Activated T-helper 17 cell treated with anti-CD3 and anti-CD28 coated beads, Interleukin-2, amount 50 U/mL, for 72 hours (primary cell): ENCODE data around the gene PALM. TPM values are rescaled to one million over a fixed set of nuclear protein-coding genes. Genes with fewer than 3 reads are reported as not detected.

ENCODE experiments used
- ATAC-seq: fragments of 150-1000 bp; cut with Tn5 transposase; replicated peaks from 2 replicates; pipeline ENCODE4 v1.10.0; 2021; ENCODE audit warnings: mild to moderate bottlenecking, moderate library complexity
- H3K27ac Mint-ChIP-seq: one replicate; pipeline ENCODE4 v1.8.0; 2022; ENCODE audit warnings: mixed read lengths
- H3K27me3 Mint-ChIP-seq: one replicate; pipeline ENCODE4 v1.8.0; 2022; ENCODE audit warnings: mixed read lengths
- H3K36me3 Mint-ChIP-seq: one replicate; pipeline ENCODE4 v1.8.0; 2022; ENCODE audit warnings: low read depth, mild to moderate bottlenecking, mixed read lengths
- H3K4me1 Mint-ChIP-seq: one replicate; pipeline ENCODE4 v1.8.0; 2022; ENCODE audit warnings: mixed read lengths
- H3K4me3 Mint-ChIP-seq: one replicate; pipeline ENCODE4 v1.8.0; 2022; ENCODE audit warnings: mild to moderate bottlenecking, mixed read lengths
- H3K9me3 Mint-ChIP-seq: one replicate; pipeline ENCODE4 v1.8.0; 2022; ENCODE audit warnings: mixed read lengths
- total RNA-seq, 2 donors: library from RNA; stranded (reverse); gene quantifications; one replicate each; pipeline ENCODE4 v1.2.3, GENCODE V29; 2022

PALM gene
- total RNA-seq, 2 donors from 2014 or later, result 0.26 TPM; not detected in 1

DNA sequence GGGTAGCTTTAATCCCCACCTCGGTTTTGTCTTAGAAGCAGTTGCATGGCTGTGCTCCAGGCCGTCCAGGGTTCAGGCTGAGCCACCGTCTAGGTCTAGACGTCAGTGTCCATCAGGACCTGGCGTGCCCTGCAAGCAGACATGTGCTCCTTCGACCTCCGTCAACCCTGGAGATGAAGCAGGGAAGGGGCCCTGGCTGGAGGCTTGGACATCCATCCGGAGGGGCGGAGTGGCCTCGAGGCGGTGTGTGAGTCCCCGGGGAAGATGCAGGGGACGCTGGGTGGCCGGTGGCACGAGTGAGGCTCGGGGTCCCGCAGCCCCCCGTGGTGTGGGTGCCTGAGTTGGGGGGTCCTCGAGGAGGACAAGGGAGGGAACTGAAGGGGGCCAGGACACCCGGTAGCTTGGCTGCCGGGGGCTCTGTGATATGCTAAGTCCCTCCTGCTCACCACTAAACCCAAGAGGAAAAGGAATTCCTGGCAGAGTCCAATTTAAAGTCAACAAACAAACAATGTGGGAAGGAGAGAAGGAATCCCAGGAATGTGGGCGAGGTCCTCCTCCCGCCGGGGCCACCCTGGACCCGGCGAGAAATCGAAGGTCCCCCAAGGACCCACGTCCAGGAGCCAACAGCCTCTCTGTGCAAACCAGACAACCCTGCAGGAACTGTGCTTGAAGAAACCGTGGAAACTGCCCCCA is 73.6 kb downstream of the PALM start:
- H3K4me1 Mint-ChIP-seq, result no peaks in the 10 kb centered on the region

DNA sequence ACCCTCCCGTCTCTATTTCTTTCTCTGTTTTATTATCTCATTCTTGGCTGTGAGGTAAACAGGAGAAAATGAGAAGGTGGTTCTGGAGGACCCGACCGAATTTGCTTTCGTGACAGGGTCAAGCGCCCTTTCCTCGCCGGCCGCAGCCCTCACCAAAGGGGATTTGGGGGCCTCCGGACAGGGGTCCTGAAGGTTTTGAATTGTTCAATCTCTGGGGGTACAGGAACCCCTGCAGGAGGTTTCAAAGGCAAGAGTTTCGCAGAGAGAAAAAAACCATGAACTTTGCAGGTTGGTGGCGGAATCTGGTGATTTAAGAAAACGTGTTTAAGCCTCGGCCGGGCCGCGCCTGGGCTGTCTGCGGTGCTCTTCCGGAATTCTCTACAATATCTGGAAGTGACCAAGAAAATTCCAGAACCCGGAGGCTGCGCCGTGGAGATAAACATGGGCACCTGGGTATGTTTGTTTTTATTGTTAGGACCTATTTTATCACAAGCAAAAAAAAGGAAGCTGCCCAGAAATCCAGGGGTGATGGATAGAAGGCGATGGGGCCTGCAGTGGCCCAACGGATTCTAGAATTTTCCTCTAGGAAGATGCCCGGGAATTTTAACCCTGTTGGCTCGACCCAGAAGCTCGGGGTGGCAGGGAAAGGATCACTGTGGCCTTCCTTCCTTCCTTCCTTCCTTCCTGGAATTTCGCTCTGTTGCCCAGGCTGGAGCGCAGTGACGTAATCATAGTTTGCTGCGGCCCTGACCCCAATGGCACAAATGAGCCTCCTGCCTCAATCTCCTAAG is 74.3 kb downstream of the PALM start:
- no peaks in the 10 kb centered on the region for H3K36me3 Mint-ChIP-seq
- H3K27ac Mint-ChIP-seq, result no peak overlapping the region
- no peak overlapping the region for H3K4me3 Mint-ChIP-seq
- H3K9me3 Mint-ChIP-seq, result no peaks in the 10 kb centered on the region
- no peaks in the 10 kb centered on the region for H3K27me3 Mint-ChIP-seq
- H3K4me1 Mint-ChIP-seq, result no peaks in the 10 kb centered on the region
- ATAC-seq, result no peak

More for the DNA sequence above, 73.6 kb downstream of the PALM start:
- no peak overlapping the region for H3K27ac Mint-ChIP-seq
- H3K4me3 Mint-ChIP-seq, result no peak overlapping the region
- no peak for ATAC-seq
- no peaks in the 10 kb centered on the region for H3K36me3 Mint-ChIP-seq
- no peaks in the 10 kb centered on the region for H3K9me3 Mint-ChIP-seq
- no peaks in the 10 kb centered on the region for H3K27me3 Mint-ChIP-seq

DNA sequence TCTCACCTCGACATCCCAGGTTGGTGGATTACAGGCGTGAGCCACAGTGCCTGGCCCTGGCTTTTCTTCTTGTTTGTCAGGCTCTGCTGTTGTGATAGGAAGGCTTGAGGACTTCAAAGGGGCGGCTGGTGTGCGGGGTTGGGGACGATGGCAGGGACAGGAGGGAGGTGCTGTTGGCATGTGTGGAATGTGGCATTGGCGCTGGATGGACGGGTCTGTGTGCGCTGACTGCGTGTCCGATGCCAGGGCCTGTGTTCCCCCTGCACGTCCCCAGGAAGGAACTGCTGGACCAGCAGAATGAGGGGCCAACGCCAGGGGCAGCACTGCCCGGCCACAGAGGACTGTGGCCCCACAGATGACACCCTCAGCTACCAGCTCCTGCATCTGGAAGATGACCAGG is 75.8 kb downstream of the PALM start:
- H3K4me1 Mint-ChIP-seq, result no peaks in the 10 kb centered on the region
- no peaks in the 10 kb centered on the region for H3K27me3 Mint-ChIP-seq
- H3K27ac Mint-ChIP-seq, result no peak overlapping the region
- H3K36me3 Mint-ChIP-seq, result no peaks in the 10 kb centered on the region
- H3K9me3 Mint-ChIP-seq, result no peaks in the 10 kb centered on the region
- no peak overlapping the region for H3K4me3 Mint-ChIP-seq
- no peak for ATAC-seq

DNA sequence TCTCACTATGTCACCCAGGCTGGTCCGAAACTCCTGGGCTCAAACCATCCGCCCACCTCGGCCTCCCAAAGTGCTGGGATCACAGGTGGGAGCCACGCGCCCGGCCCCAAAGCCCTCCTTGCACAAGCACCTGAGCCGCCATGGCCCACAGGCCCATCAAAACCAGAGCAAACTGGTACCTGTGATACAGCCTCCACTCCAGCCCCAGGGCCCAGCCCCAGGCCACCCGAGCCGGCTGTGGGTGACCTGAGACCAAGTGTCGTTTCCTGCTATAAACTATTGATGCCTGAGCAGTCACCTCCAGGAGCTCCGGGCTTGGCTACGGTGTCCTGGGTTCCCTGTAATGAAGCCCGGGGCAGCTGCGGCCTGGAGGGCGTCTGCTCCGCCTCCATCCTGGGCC is 78.8 kb downstream of the PALM start:
- H3K36me3 Mint-ChIP-seq, result no peaks in the 10 kb centered on the region
- no peak overlapping the region for H3K4me3 Mint-ChIP-seq
- H3K4me1 Mint-ChIP-seq, result no peaks in the 10 kb centered on the region
- H3K9me3 Mint-ChIP-seq, result no peaks in the 10 kb centered on the region
- no peaks in the 10 kb centered on the region for H3K27me3 Mint-ChIP-seq
- H3K27ac Mint-ChIP-seq, result no peak overlapping the region
- no peak for ATAC-seq

DNA sequence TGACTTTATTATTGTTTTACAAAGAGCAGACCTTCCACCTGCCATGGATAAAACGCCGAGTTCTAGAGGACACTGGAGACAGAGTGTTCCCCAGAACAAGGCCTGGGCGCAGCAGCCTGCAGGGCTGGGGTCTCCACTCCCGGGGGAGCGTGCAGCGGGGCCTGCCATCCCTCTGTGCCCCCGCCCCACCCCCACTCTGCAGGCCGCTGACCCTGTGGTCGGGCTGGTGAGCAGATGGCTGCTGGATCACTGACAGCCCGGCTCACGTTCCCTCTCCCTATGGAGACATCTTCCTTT is 79.9 kb downstream of the PALM start:
- Mint-ChIP-seq H3K27ac (no peak overlapping the region), H3K4me1 (no peaks in the 10 kb centered on the region), H3K36me3 (no peaks in the 10 kb centered on the region), H3K4me3 (no peak overlapping the region), H3K9me3 (no peaks in the 10 kb centered on the region), H3K27me3 (no peaks in the 10 kb centered on the region)
- no peak for ATAC-seq

DNA sequence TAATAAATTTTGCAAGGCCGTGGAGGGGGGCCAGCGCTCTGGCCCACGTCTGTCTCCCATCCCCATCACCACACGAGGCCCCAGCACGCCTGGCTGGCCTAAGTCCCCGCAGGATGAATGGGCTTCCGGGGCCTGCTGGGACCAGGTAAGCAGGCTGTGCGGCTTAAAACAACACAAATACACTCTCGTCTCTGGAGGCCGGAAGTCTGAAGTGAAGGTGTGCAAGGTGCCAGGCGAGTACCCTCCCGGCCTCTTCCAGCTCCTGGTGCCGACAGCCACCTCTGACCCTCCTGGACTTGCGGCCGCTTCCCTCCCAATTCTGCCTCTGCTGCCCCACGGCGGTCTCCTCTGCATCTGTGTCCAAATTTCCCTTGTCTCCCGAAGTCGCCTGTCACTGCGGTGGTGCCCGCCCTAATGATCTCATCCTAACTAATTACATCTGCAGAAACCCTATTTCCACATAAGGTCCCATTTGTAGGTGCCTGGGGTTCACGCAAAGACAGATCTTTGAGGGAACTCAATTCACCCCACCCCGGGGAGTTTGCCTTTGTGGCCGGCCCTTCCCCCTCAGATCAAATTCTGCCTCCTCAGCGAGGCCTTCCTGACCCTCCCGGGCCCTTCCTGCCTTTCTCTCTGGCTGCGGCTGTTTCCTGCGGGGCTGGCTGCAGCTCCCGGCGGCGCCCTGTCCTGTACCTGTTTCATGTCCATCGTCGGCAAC is 80.4 kb downstream of the PALM start:
- H3K4me1 Mint-ChIP-seq, result no peaks in the 10 kb centered on the region
- H3K27me3 Mint-ChIP-seq, result no peaks in the 10 kb centered on the region
- ATAC-seq, result no peak
- H3K36me3 Mint-ChIP-seq, result no peaks in the 10 kb centered on the region
- H3K27ac Mint-ChIP-seq, result no peak overlapping the region
- H3K9me3 Mint-ChIP-seq, result no peaks in the 10 kb centered on the region
- no peak overlapping the region for H3K4me3 Mint-ChIP-seq

DNA sequence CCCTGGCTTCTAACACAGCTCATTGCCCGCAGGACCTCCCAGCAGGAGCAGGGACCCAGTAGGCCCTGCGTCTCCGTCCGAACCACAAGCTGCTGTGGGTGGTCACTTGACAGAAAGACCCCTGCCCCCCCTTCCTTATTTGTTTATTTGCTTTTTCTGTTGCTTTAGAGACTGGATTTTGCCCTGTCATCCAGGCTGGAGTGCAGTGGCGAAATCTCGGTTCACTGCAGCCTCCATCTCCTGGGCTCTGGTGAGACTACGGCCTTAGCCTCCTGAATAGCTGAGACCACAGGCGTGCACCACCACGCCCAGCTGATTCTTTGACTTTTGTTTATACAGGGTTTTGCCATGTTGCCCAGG is 80.9 kb downstream of the PALM start:
- Mint-ChIP-seq H3K36me3 (no peaks in the 10 kb centered on the region), H3K4me3 (no peak overlapping the region), H3K27ac (no peak overlapping the region), H3K4me1 (no peaks in the 10 kb centered on the region), H3K27me3 (no peaks in the 10 kb centered on the region), H3K9me3 (no peaks in the 10 kb centered on the region)
- no peak for ATAC-seq

DNA sequence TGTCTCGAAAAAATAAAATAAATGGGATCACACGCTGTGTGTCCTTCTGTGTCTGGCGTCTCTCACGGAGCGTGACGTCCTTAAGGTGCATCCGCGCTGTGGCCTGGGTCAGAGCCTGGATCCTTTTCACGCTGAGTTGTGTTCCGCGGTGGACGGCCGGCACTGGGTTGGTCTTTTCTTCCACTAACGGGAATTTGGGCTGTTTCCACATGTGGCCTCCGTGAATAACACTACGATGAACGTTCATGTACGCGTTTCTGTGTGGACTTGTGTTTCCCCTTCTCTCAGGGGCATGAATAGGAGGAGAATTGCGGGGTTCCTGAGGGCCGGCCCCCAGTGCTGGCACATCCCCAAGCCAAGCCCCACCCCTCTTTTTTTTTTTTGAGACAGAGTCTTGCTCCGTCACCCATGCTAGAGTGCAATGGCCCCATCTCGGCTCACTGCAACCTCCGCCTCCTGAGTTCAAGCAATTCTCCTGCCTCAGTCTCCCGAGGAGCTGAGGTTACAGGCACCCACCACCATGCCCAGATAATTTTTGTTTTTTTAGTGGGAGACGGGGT is 82.4 kb downstream of the PALM start:
- H3K9me3 Mint-ChIP-seq, result no peaks in the 10 kb centered on the region
- H3K4me3 Mint-ChIP-seq, result no peak overlapping the region
- ATAC-seq, result no peak
- H3K27ac Mint-ChIP-seq, result no peak overlapping the region
- H3K27me3 Mint-ChIP-seq, result no peaks in the 10 kb centered on the region
- H3K4me1 Mint-ChIP-seq, result no peaks in the 10 kb centered on the region
- H3K36me3 Mint-ChIP-seq, result no peaks in the 10 kb centered on the region

DNA sequence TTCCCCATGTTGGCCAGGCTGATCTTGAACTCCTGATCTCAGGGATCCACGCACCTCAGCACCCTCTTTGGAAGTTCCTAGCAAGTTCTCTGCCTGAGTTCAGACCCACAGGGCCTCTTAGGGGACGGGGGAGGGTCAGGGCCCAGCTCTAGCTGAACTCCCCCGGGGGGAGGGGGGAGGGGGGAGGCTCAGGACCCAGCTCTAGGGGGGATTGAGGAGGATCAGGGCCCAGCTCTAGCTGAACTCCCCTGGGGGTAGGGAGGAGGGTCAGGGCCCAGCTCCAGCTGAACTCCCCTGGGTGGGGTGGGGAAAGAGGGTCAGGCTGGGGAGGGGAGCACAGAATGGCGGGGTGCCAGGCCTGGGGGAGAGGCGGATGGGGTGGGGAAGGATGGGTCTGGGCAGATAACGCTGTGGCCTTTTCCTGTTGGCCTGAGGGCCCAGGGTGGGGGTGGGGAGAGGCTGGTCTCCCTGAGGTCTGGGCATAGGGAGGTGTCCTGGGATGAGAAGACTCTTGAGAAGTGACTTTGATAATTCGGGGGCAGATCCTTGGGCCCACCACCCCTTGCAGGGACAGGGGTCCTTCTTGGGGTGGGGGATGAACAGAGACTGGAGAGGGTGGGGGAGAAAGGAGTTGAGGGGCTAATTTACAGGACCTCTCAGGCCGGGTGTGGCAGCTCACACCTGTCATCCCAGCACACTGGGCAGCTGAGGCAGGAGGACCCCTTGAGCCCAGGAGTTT is 83.0 kb downstream of the PALM start:
- no peak for ATAC-seq
- Mint-ChIP-seq H3K27ac (no peak overlapping the region), H3K4me1 (no peaks in the 10 kb centered on the region), H3K9me3 (no peaks in the 10 kb centered on the region), H3K36me3 (no peaks in the 10 kb centered on the region), H3K4me3 (no peak overlapping the region), H3K27me3 (no peaks in the 10 kb centered on the region)

DNA sequence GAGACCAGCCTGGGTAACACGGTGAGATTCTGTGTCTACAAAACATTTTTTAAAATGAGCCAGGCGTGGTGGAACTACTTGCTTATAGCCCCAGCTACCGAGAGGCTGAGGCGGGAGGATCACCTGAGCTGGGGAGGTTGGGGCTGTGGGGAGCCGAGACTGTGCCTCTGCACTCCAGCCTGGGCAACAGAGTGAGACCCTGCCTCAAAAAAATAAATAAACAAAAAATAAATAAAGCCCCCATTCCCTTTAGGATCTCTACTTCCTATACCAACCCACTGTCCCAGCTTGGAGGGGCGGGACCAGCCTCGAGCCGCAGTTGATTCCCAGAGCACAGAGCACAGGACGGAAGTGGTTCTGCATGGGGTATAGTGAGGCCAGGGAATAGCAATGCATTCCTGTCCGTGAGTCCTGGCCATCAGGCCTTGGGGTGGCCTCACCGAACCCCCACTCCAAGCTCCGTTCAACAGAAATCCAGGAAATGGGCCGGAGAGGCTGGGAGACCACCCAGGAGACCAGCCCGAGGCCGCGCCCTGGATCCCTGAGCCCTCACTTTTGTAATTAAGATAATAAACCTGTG is 83.7 kb downstream of the PALM start:
- no peaks in the 10 kb centered on the region for H3K36me3 Mint-ChIP-seq

DNA sequence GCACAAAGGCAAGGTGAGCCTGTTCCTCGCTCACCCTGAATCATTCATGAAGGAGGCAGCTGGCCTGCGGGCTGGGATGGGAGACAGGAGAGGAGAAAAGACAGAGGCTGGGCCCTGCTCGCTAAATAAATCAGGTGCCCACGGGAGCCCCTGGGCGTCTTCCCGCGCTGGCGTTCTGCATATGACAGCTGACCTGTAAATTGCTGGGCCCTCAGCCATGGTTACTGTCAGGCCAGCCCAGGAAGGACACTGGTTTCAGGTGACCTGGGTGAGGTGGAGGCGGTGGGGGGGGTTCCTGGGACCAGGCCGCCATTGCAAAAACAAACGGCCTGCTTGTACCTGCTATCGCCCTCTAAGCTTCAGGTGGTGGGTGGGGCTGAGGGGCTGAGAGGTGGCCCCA is 85.1 kb downstream of the PALM start:
- H3K4me3 Mint-ChIP-seq, result no peak overlapping the region
- no peaks in the 10 kb centered on the region for H3K4me1 Mint-ChIP-seq
- H3K27ac Mint-ChIP-seq, result no peak overlapping the region
- no peaks in the 10 kb centered on the region for H3K27me3 Mint-ChIP-seq
- H3K36me3 Mint-ChIP-seq, result peaks cover 9% of the 10 kb centered on the region
- ATAC-seq, result no peak
- H3K9me3 Mint-ChIP-seq, result no peaks in the 10 kb centered on the region

More for the DNA sequence above, 83.7 kb downstream of the PALM start:
- Mint-ChIP-seq H3K4me3 (no peak overlapping the region), H3K27ac (no peak overlapping the region), H3K27me3 (no peaks in the 10 kb centered on the region), H3K9me3 (no peaks in the 10 kb centered on the region), H3K4me1 (no peaks in the 10 kb centered on the region)
- ATAC-seq, result no peak

DNA sequence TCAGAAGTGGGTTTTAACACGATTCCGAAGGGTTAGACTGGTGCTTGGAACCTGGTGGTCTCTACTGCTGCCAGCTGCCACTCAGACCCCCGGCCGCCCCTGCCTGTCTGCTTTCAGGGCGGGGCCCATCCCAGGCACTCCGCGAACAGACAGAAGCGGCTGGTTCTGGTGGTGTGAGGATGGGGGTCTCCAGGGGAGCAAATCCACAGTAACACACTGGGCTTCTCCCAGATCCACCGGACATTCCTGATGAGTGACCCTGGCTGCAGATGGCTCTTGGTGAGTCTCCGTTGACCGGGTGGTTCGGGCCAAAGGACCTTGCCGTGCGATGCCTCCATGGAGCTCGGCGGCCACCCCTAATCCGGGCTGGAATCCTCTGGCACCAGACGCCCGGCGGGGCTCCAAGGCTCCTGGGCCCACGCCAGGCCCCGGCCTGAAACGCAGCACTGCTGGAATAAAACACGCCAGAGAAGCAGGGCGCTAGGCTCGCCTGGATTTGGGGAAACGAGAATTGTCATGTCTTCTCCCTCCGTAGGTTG is 86.4 kb downstream of the PALM start:
- Mint-ChIP-seq H3K36me3 (peaks cover 22% of the 10 kb centered on the region), H3K4me1 (peaks cover 8% of the 10 kb centered on the region), H3K4me3 (no peak overlapping the region), H3K9me3 (no peaks in the 10 kb centered on the region), H3K27me3 (no peaks in the 10 kb centered on the region), H3K27ac (no peak overlapping the region)
- ATAC-seq, result no peak

DNA sequence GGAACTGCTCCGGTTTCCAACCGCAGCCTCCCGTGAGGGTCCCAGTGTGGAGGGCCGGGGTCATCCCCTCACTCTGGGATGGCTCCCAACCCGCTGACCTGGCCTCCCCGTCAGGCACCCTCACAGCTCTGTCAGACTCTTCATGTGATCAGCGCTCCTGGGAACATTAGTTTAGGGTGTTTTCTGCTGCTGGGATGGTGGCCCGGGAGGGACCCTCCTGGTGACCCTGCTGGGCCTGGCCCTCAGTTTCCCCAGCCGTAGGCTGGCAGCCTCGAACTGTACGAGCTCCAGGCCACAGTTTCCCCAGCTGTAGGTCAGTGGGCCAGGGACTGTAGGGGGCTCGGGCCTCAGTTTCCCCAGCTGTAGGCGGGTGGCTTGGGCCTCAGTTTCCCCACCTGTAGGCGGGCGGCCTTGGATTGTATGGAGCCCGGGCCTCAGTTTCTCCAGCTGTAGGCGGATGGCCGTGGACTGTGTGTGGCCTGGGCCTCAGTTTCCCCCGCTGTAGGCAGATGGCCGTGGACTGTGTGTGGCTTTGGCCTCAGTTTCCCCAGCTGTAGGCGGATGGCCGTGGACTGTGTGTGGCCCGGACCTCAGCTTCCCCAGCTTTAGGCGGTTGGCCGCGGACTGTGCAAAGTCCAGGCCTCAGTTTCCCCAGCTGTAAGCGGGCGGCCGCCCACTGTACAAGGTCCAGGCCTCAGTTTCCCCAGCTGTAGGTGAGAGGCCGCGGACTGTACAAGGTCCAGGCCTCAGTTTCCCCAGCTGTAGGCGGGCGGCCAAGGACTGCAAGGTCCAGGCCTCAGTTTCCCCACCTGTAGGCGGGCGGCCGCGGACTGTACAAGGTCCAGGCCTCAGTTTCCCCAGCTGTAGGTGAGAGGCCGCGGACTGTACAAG is 87.2 kb downstream of the PALM start:
- Mint-ChIP-seq H3K4me1 (peaks cover 14% of the 10 kb centered on the region), H3K9me3 (no peaks in the 10 kb centered on the region), H3K4me3 (peak overlapping the region; percentile 92), H3K27ac (no peak overlapping the region), H3K36me3 (peaks cover 30% of the 10 kb centered on the region), H3K27me3 (no peaks in the 10 kb centered on the region)
- ATAC-seq, result no peak
